DMS 273 (cell line): ENCODE data around the gene LMBRD2.
"Not testable (repeated sequence)": the region's sequence is repeated elsewhere in the genome, so short reads cannot be mapped to it uniquely, and the experiment has no call there.

Experiments used
- DNase-seq: peaks from one replicate; lab custom pipeline; 2025; ENCODE audit not compliant: unreplicated experiment; lab: John Stamatoyannopoulos, UW

LMBRD2 gene

DNA sequence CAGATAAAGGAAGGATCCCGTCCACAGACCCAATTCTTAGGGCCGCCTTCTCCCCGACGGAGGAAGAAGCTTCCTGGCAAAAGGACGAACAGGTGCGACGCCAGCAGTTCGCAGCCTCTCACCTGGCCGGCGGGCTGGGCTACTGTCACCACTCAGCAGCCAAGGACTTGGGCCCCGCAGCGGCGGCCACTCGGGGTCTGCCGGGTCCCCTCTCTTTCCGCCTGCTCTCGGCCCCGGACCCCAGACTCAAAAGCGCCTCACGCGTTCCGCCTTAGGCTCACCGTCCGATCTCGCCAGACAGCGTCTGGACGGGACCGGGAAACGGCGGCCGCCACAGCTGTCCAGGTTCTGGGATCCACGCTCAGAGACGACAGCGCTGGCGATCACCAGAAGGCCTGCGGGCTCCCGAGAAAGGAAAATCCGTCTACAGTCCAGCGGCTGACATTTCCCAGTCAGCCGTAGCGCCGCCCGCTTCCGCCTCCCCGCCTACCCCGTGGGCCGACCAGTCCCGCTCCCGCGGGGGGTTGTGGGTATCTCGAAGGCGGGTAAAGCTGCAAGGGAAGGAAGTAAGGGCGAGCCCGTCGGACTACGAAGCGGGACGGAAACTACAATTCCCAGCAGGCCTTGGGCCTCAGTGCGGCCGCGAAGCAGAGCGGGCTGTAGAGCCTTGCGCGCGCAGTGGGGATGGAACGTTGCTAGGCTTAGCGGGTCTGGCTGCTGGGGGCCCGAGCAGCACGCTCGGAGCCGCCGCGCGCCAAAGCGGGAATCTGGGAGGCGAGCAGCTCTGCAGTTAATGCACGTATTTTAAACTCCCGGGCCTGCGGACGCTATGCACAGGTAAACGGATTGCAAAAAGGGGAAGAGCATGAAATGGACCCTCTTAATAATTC lies at the start of gene LMBRD2, which contains the start of gene SKP2:
Gene LMBRD2, minus strand, starts transcription at position 454 of the 890 bp plus-strand sequence. CDS start 8,538 bp downstream, outside the sequence.
Gene SKP2, plus strand, starts transcription at position 678 of the 890 bp plus-strand sequence. Its CDS starts 152 bp downstream, at position 830.
- peak; percentile 100 for DNase-seq

DNA sequence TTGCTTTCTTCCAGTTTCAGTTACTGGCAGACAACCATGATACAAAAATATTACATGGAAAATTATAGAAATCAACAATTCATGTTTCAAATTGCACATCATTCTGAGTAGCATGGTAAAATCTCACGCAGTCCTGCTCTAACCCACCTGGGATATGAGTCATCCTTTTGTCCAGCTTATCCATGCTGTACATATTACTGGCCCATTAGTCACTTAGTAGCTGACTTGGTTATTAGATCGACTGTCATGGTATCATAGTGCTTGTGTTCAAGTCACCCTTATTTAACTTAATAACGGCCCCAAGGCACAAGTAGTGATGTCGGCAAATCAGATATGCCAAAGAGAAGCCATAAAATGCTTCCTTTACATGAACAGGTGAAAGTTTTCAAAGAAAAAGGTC lies 48.8 kb upstream of the LMBRD2 start:
- no peak for DNase-seq

DNA sequence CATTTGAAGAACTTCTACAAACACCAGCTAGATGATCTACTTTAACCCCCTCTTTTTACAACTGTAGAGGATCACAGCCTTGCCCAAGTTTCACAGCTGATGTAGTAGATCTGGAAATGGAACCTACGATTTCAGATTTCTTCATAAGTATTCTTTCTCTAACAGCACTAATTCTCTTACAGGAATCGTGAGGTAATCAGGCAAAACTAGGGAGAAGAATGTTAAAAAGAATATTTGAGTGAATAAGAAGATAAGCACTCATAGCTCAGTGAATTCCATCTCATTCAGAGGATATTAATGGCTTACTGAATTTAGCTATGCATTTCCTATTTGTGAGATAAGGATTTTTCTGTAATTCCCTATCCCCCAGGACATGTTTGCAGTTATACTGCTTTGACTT lies 47.9 kb upstream of the LMBRD2 start:
- no peak for DNase-seq

DNA sequence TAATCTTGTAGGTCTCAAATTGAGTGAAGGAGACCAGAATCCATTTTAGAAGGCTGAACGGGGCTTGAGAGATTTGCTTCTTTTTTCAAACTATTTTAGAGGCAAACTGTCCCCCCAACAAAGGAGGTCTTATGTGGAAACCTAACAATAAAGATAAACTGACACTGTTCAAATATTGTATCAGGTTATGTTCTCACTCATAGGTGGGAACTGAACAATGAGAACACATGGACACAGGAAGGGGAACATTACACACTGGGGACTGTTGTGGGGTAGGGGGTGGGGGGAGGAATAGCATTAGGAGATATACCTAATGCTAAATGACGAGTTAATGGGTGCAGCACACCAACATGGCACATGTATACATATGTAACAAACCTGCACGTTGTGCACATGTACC lies 47.1 kb upstream of the LMBRD2 start:
- DNase-seq: not testable (repeated sequence)

DNA sequence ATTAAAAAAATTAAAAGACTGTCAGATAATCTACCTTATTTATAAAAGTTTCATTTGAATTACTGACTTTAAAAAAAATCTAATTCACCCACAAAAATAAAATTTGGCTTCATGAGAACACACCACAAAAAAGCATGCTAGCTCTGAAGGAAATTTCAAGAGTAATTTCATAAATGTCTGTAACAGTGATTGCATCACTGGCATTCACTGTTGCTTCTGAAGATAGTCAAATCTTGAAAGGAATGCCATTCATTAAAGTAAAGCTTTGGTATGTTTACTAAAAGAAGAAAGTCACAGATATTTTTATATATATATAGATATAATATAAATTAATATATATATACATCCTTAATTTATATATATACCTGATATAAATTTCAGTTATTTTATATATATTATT lies 46.6 kb upstream of the LMBRD2 start:
- DNase-seq: no peak

DNA sequence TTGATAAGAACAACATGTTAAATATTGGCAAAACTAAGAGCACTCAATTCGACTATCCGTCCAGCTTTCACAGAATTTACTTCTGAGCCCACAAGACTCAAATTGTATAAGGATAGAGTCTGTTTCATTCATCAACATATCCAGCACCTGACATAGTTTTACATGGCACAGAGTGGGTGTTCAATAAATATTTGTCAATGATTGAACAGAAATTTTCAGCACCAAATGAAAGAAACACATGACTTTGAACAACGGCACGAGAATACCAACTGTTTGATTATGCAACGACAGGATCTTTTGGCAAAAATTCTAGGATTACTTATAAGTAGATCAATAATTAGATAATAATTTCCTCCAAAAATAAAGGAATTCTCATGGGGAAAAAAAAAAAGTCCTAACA lies 42.1 kb upstream of the LMBRD2 start:
- DNase-seq: no peak

DNA sequence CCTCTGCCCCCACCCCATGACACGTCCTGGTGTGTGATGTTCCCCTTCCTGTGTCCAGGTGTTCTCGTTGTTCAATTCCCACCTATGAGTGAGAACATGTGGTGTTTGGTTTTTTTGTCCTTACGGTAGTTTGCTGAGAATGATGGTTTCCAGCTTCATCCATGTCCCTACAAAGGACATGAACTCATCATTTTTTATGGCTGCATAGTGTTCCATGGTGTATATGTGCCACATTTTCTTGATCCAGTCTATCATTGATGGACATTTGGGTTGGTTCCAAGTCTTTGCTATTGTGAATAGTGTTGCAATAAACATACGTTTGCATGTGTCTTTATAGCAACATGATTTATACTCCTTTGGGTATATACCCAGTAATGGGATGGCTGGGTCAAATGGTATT lies 32.7 kb upstream of the LMBRD2 start:
- DNase-seq: not testable (repeated sequence)

DNA sequence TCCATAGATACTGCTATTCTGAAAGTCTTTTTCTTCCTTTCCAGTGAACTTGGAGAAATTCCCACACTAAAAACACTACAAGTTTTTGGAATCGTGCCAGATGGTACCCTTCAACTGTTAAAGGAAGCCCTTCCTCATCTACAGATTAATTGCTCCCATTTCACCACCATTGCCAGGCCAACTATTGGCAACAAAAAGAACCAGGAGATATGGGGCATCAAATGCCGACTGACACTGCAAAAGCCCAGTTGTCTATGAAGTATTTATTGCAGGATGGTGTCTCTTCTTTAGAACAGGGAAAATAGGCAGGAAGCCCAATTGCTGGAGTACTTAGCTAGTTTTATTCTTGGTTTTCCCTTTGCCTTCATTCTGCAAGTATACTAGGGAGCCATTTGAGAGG lies 30.1 kb upstream of the LMBRD2 start:
- no peak for DNase-seq

DNA sequence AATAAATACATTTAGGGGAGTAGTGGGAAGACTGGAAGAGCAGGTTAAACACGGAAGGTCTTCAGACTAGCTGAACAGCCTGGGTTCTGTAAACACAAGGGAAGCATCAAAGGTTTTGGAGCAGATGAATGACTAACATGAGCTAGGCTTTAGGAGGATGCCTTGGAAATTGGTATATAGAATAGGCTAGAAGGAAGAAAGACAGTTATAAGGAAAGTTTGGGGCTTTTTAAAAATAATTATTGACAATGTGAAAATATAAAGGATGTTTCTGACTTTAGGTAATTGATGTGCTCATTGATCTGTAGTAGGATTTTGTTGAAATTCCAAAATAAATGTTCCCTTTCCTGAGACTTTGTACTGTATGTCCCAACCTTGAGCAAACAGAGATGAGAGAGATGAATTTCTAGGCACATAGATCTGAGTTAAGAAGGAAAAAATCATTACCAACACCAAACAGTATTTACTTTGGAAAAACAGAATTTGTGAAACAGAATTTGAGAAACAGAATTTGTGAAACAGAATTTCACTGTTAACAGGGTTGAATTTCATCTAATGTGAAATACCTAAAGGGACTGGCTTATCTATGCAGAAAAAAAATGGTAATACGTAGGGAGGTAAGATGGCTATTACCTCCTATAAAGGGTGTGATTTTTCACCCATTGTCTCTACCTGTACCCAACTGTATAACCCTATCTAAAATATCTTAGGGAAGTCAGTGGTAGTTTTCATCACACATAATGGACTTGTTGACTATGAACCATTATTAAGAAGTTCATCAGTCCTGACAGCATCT lies 29.1 kb upstream of the LMBRD2 start:
- no peak for DNase-seq

DNA sequence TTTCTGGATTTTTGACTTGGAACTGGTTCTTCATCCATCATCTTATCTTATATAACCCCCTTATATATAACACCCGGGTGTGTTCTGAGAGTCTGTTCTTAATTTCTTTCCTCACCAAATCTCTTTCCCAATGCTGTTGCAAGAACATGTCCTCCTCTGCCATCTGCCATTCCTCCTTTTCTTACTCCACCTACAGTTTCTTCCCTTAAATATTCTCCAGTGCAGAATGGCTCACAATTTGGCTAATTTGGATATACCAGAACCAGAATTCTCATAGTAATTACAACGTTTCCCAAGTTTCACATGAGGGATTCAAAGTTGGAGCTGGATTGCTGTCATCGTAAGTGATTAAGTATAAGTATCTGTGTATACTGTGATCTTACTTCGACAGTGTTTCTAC lies 28.3 kb upstream of the LMBRD2 start:
- no peak for DNase-seq

DNA sequence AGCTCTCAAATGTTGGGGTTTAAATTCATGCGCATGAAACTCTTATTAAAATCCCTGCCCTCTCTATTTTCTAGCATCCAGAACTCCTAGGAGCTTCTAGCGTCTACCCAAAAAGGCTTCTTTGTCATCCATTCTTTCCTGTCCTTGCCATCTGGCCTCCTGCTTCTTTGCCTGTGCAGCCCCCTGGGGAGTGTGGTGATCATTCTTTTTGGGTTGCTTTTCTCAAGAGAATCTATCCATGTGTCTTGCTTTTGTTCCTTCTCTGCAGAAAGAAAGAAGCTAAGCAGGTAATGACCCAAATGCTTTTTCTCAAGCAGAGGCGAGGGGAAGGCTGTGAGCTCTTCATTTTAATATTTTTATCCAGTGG lies 26.8 kb upstream of the LMBRD2 start:
- no peak for DNase-seq

DNA sequence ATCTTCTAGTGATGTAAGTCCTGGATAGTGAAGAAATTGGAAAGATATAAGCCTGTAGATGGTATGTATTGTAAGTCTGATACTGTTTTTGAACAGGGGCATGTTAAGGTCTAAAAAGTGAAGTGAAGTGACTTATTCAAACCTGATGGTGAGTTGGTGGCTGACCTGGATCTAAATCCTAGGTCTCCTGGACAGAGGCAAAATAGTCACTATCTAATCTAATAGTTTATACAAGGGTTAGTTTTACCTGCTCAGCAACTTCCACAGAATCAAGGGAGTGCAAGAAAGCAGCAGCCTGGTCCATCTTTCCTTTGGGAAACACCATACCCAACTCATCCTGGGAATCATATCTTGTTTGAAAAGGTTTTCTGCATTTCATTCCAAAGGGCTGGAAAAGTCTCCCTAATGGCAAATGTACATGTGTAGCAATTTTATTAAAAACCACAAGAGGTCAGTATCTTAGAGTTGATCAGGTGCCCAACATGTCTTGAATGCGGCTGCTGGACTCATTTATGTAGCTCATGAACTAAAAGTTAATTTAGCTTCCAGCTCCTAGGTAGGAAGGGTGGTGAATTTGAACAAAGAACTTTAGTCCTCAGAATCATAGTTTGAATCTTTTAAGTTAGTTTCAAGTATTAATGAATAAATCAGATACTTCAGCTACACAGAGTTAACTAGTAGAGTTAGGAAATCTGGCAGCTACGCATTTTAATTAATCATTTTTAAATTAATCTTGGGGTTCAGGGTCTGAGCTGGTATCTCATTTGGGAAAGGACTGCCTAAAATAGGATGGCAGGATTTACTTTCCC lies 26.2 kb upstream of the LMBRD2 start:
- peak; percentile 54 for DNase-seq

DNA sequence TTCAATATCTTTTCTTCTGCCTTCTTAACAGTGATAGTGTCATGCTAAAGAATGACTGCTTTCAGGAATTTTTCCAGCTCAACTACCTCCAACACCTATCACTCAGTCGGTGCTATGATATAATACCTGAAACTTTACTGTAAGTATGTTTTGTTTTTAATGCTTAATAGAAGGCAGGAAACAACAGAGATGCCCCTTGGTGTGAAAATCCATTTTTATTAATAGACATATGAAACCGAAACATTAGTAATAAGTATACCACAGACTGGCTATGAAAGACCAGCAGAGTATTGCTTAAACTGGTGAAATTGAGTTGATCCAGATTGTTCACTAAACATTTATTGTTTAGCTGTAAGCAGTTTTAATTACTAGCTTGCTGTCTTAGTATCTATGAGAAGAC lies 25.5 kb upstream of the LMBRD2 start:
- no peak for DNase-seq

DNA sequence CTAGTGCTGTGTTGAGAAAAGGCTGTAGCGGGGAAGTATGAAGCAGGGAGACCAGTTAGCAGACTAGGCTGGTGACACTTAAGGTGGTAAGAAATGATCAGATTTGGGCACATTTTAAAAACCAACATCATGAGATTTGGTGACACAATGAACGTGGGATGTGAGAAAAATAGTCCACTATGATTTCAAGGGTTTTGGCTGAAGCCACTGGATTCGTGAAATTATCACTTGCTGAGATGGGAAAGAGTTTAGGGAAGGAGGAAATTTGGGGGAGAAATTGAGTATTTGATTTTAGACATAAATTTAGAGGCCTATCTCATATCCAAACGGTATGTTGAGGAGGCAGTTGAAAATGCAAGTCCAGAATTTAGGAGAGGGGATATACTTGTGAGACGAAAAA lies 23.4 kb upstream of the LMBRD2 start:
- DNase-seq: no peak

DNA sequence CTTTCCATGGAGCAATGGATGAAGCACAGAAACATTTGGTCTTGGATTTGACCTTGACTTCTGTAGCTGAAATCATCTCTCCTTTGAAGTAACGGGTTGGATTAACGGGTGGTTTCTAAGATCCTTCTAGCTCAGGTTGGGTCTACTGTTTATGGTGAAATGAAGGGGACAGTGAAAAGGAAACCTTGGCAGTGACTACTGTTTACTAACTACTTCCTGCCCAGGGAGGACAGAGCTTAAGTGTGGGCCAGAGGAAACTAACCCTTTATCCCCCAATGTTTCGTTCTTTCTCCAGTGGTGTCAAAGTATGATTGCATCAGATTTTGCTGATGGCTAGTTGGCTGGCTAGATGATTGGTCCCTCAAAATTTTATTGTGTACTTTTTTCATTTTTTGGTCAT lies 22.4 kb upstream of the LMBRD2 start:
- DNase-seq: no peak

DNA sequence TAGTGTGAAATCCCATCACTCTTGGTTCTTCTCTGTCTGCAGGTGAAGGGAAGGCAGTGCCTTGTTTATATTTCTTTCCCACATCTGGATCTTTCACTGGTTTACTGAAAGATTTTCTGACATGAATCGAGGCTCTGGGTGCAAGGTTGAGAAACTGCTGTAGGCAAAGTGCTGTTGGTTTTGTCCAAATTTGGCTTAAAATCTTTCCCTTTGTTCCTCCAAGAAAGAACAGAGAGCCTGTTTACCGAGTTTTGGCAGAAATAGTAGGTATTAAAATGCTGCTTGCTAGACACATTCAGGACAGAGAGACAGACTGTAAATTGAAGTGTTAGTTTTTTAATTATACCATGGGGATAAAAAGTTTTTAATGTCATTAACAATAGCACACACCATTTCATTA lies 21.7 kb upstream of the LMBRD2 start:
- DNase-seq: no peak

DNA sequence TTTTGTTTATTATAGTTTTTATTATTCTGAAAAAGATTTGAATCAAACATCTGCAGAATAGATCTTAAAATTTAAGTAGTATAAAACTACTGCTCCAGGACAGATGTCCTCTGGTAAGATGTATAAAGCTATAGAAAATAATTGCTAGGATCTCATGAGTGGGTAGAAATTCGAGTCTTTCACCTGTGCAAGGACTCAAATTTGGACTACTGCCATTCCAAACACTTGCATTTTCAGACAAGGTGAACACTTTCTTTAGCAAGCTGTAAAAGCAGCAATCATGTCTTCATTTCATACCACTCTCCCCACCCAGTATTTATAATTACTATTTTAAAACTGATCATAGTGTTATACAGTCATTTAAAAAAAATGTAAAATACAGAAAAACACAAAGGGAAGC lies 20.9 kb upstream of the LMBRD2 start:
- DNase-seq: no peak

DNA sequence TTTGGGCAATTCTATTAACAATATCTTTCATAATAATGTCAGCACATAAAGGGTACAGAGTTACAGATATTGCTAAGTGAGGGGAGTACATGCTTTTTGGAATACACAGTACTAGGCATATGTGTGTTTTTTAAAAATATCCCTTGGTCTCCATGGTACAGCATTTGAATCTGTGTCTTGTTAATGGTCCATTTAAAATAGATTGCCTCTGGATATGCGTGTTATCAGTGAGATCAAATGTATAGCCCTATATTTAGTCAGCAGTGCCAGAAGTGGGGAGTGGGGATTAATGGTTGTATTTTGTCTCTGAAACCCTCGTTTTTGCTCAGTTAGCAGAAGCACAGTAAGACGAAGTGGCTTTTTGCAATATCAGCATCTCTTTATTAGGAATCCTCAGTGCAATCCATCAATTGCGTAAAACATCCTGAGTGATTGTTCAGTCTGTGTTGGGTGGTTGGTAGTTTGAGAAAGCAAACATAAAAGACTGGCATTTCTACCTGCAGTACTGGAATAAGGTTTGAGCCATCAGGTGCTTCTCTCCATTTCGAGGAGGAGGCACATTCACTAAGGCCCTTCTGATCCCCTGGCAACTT lies 19.2 kb upstream of the LMBRD2 start:
- no peak for DNase-seq

DNA sequence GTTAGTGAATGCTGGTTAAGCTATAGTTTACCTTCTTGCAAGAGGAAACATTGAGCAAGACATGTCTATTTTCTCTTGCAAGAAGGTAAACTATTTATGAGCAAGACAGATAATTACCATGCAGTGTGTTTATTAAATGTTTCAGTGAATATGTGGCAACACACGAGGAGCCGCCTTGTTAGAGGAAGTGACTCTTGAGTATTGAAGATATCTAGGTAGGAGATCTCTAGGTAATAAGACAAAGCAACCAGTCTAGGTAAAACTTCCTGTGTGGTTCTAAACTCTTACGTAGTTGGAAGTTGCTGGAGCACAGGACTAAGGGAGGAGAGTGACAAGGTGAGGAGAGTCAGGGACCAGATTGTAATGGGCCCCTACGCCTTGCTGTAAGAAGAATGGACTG lies 17.1 kb upstream of the LMBRD2 start:
- DNase-seq: no peak

DNA sequence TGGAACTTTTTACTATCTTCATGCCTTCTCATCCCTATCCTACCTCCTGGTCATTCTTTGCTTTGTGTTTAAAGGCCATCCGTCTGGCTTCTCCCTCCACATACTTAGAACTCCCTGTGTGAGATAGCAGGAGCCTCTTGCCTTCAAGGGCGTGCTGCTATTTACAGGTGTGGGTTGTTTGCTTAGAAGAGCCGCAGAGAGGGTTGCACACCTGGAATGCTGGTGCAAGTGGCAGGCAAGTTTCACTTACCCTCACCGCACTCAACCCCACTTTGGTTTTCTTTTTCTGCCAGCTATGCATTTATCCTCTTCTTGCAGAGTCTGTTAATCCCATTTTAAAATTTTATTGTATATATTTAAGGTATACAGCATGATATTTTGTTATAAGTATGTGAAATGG lies 12.8 kb upstream of the LMBRD2 start:
- no peak for DNase-seq
